ENCODE results near the gene TAMALIN.

TAMALIN gene

DNA sequence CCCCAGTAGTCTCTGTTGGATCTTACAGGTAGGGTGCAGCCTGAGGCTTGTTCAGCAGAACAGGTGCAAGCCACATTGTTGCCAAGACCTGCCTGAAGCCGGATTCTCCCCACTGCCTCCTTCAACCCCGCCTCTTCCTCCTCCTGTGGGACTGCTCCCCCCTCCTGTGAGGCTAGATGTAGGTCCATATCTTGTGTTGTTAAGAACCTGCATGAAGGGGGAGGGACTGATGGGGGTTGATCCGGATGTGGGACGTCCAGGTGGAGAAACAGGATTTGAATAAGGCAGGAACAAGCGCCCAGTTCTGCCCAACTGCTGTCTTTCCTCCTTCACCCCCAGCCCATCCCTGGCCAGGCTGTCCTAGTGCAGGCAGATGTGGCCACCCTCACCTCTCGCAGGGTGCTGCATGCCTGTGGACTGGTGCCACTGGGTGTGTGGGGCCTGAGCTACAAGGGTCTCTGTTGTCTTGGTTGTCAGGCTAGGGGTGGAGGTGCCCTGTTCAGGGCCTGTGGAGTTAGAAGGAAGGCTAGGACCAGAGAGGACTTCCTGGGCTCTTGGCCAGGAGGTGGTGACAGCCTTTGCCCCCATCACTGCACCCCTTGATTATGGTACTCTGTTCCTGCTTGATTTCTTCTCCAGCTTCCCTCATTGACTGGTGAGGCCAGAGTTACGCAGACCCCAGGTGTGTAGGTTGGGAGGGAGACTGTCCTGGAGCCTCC lies 45.9 kb downstream of the TAMALIN start:
- no peak for DNase-seq (ENCODE audit: extremely low spot score)
- ChIA-PET POLR2A (no interaction called here), CTCF (interaction anchor here (1.2 to 1.5 kb wide), 2 partner anchors 14 to 27 kb away, joined by 5 to 7 read pairs; no protein-coding TSS in a partner anchor)
- TF ChIP-seq CTBP1 (IDR thresholded peaks at IDR 0.05; ENCODE audit: borderline replicate concordance) (no peak), FOXK2 (IDR thresholded peaks at IDR 0.05) (no peak), ZNF384 (IDR thresholded peaks at IDR 0.05) (no peak), SUZ12 (IDR thresholded peaks at IDR 0.05) (no peak), BHLHE40 (IDR thresholded peaks at IDR 0.05; ENCODE audit: borderline replicate concordance) (no peak), ARNT (IDR thresholded peaks at IDR 0.05) (no peak), FOXA1 (IDR thresholded peaks at IDR 0.05) (no peak), FOXM1 (IDR thresholded peaks at IDR 0.05; ENCODE audit: borderline replicate concordance) (no peak), L3MBTL2 (conservative IDR thresholded peaks at IDR 0.05) (no peak), LEF1 (IDR thresholded peaks at IDR 0.05; ENCODE audit: borderline replicate concordance) (no peak), ELF4 (IDR thresholded peaks at IDR 0.05) (no peak), TARDBP (IDR thresholded peaks at IDR 0.05) (no peak), NFRKB (IDR thresholded peaks at IDR 0.05) (no peak), HDGF (IDR thresholded peaks at IDR 0.05; ENCODE audit: borderline replicate concordance) (no peak), SP1 (IDR thresholded peaks at IDR 0.05) (no peak)
- TF ChIP-seq, protein P1, sequence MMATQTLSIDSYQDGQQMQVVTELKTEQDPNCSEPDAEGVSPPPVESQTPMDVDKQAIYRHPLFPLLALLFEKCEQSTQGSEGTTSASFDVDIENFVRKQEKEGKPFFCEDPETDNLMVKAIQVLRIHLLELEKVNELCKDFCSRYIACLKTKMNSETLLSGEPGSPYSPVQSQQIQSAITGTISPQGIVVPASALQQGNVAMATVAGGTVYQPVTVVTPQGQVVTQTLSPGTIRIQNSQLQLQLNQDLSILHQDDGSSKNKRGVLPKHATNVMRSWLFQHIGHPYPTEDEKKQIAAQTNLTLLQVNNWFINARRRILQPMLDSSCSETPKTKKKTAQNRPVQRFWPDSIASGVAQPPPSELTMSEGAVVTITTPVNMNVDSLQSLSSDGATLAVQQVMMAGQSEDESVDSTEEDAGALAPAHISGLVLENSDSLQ (IDR thresholded peaks at IDR 0.05) = no peak

DNA sequence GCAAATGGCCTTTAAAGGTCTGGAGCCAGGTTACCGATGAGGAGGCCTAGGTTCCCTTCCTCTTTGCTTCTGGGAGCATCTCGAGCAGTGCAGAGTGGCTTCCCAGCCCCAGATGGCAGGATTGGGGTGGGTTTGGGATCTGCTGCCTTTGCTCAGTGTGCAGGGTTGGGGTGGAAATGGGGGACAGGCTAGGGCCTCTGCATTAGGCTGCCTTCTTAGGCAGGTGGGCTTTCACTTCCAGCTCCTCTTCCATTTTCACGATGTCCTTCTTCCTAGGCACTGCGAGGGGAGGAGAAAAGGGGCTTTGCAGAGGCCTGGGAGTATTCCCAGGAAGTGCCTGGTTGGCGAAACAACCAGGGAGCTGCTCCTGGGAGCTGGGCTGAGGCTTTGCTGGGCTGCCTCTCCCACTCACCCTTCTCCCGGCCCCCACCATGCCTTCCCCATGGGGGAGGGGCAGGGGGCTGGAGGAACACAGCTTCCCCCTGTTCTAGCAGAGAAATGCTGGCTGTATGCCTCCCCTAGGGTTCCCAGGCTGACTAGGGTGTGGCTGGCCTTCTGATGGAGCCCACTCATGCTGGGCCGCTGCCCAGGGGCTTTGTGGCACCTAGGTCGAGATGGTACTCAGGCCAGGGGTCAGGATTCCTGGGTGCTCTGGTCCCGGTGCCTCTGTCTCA lies 46.9 kb downstream of the TAMALIN start:
- no peak for DNase-seq (ENCODE audit: extremely low spot score)
- ChIA-PET POLR2A (no interaction called here), CTCF (no interaction called here)
- TF ChIP-seq FOXM1 (IDR thresholded peaks at IDR 0.05; ENCODE audit: borderline replicate concordance) = no peak
- TF ChIP-seq FOXK2 (IDR thresholded peaks at IDR 0.05) = no peak
- no peak for TF ChIP-seq NFRKB (IDR thresholded peaks at IDR 0.05)
- TF ChIP-seq SP1 (IDR thresholded peaks at IDR 0.05) = no peak
- no peak for TF ChIP-seq SUZ12 (IDR thresholded peaks at IDR 0.05)
- no peak for TF ChIP-seq LEF1 (IDR thresholded peaks at IDR 0.05; ENCODE audit: borderline replicate concordance)
- no peak for TF ChIP-seq ARNT (IDR thresholded peaks at IDR 0.05)
- TF ChIP-seq ELF4 (IDR thresholded peaks at IDR 0.05) = no peak
- TF ChIP-seq, protein P1 (IDR thresholded peaks at IDR 0.05) = no peak
- no peak for TF ChIP-seq TARDBP (IDR thresholded peaks at IDR 0.05)
- TF ChIP-seq CTBP1 (IDR thresholded peaks at IDR 0.05; ENCODE audit: borderline replicate concordance) = no peak

DNA sequence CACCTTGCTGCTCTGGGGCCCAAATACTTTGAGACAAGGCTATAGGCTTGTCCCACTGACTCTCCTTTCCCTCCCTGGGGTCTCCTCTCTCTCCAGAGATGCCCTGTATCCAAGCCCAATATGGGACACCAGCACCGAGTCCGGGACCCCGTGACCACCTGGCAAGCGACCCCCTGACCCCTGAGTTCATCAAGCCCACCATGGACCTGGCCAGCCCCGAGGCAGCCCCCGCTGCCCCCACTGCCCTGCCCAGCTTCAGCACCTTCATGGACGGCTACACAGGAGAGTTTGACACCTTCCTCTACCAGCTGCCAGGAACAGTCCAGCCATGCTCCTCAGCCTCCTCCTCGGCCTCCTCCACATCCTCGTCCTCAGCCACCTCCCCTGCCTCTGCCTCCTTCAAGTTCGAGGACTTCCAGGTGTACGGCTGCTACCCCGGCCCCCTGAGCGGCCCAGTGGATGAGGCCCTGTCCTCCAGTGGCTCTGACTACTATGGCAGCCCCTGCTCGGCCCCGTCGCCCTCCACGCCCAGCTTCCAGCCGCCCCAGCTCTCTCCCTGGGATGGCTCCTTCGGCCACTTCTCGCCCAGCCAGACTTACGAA lies 47.6 kb downstream of the TAMALIN start:
- ChIA-PET POLR2A (no interaction called here), CTCF (no interaction called here)
- DNase-seq (ENCODE audit: extremely low spot score) = no peak
- no peak for TF ChIP-seq BHLHE40 (IDR thresholded peaks at IDR 0.05; ENCODE audit: borderline replicate concordance)
- no peak for TF ChIP-seq SP1 (IDR thresholded peaks at IDR 0.05)
- TF ChIP-seq TARDBP (IDR thresholded peaks at IDR 0.05) = no peak
- TF ChIP-seq ARNT (IDR thresholded peaks at IDR 0.05) = no peak
- no peak for TF ChIP-seq ZNF384 (IDR thresholded peaks at IDR 0.05)
- TF ChIP-seq CTBP1 (IDR thresholded peaks at IDR 0.05; ENCODE audit: borderline replicate concordance) = no peak
- no peak for TF ChIP-seq LEF1 (IDR thresholded peaks at IDR 0.05; ENCODE audit: borderline replicate concordance)
- no peak for TF ChIP-seq HDGF (IDR thresholded peaks at IDR 0.05; ENCODE audit: borderline replicate concordance)
- no peak for TF ChIP-seq NFRKB (IDR thresholded peaks at IDR 0.05)
- no peak for TF ChIP-seq L3MBTL2 (conservative IDR thresholded peaks at IDR 0.05)
- TF ChIP-seq ELF4 (IDR thresholded peaks at IDR 0.05) = no peak
- TF ChIP-seq FOXK2 (IDR thresholded peaks at IDR 0.05) = no peak
- TF ChIP-seq FOXA1 (IDR thresholded peaks at IDR 0.05) = no peak
- TF ChIP-seq FOXM1 (IDR thresholded peaks at IDR 0.05; ENCODE audit: borderline replicate concordance) = no peak
- TF ChIP-seq, protein P1 (IDR thresholded peaks at IDR 0.05) = no peak
- TF ChIP-seq SUZ12 (IDR thresholded peaks at IDR 0.05) = no peak

DNA sequence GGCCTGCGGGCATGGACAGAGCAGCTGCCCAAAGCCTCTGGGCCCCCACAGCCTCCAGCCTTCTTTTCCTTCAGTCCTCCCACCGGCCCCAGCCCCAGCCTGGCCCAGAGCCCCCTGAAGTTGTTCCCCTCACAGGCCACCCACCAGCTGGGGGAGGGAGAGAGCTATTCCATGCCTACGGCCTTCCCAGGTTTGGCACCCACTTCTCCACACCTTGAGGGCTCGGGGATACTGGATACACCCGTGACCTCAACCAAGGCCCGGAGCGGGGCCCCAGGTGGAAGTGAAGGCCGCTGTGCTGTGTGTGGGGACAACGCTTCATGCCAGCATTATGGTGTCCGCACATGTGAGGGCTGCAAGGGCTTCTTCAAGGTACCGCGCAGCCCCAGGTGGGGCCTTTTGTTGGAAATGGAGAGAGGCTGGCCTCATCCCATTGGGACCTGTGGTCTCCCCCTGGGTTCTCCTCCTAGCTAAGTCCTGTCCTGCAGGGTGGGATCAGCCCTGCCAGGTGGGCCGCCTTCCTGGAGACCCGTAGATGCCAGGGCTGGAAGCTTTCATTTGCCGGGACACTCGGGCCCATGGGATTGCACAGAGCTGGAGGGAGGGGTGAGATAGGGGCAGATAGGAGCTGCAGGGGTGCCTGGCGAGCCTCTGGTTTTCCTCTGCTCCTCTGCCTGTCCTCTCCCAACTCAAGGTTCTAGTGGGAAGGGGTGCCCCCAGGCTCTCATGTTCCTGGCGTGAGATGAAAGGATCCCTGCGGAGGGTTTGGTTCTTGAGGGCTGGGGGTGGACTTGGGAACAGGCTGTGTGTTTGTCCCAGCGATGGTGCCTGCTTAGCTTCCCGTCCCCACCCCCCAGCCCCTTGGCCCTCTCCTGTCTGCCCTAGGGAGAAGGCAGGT lies 48.3 kb downstream of the TAMALIN start:
- ChIA-PET CTCF (no interaction called here), POLR2A (no interaction called here)
- no peak for TF ChIP-seq FOXA1 (IDR thresholded peaks at IDR 0.05)
- DNase-seq (ENCODE audit: extremely low spot score) = no peak
